ENCODE measurements around the gene NTM.

The NTM gene

GRCh38 chr11:131572423-131572822 lies 202.0 kb downstream of the NTM start:
- intact Hi-C loops (cut with micrococcal nuclease): no loop called here
- Mint-ChIP-seq H3K27ac (no peak overlapping the region), H3K9me3 (no peaks in the 10 kb centered on the region), H3K4me1 (ENCODE audit: low read depth) (no peaks in the 10 kb centered on the region), H3K4me3 (no peak overlapping the region), H3K27me3 (peaks cover 3% of the 10 kb centered on the region), H3K36me3 (ENCODE audit: low read depth) (no peaks in the 10 kb centered on the region)

GRCh38 chr11:131579932-131580387 lies 209.5 kb downstream of the NTM start:
- Mint-ChIP-seq H3K4me3 (no peak overlapping the region), H3K36me3 (ENCODE audit: low read depth) (no peaks in the 10 kb centered on the region), H3K9me3 (no peaks in the 10 kb centered on the region), H3K27me3 (peaks cover 5% of the 10 kb centered on the region), H3K4me1 (ENCODE audit: low read depth) (no peaks in the 10 kb centered on the region), H3K27ac (no peak overlapping the region)
- intact Hi-C loops (cut with micrococcal nuclease): no loop called here

- no peaks in the 10 kb centered on the region for H3K36me3 Mint-ChIP-seq (ENCODE audit: low read depth)
- H3K27ac Mint-ChIP-seq: no peak overlapping the region
- peaks cover 5% of the 10 kb centered on the region for H3K27me3 Mint-ChIP-seq
- intact Hi-C loops (cut with micrococcal nuclease): no loop called here
- no peak overlapping the region for H3K4me3 Mint-ChIP-seq
- no peaks in the 10 kb centered on the region for H3K4me1 Mint-ChIP-seq (ENCODE audit: low read depth)
- no peaks in the 10 kb centered on the region for H3K9me3 Mint-ChIP-seq
These were observed 210.1 kb downstream of the NTM start for GRCh38 chr11:131580476-131580875.

- Mint-ChIP-seq H3K4me1 (ENCODE audit: low read depth) (no peaks in the 10 kb centered on the region), H3K27ac (no peak overlapping the region), H3K4me3 (no peak overlapping the region), H3K9me3 (no peaks in the 10 kb centered on the region), H3K36me3 (ENCODE audit: low read depth) (no peaks in the 10 kb centered on the region), H3K27me3 (peaks cover 6% of the 10 kb centered on the region)
- intact Hi-C loops (cut with micrococcal nuclease): no loop called here
These were observed 210.6 kb downstream of the NTM start for GRCh38 chr11:131581046-131581445.

- H3K9me3 Mint-ChIP-seq: no peaks in the 10 kb centered on the region
- H3K4me1 Mint-ChIP-seq (ENCODE audit: low read depth): no peaks in the 10 kb centered on the region
- peaks cover 3% of the 10 kb centered on the region for H3K27me3 Mint-ChIP-seq
- no peak overlapping the region for H3K4me3 Mint-ChIP-seq
- H3K36me3 Mint-ChIP-seq (ENCODE audit: low read depth): no peaks in the 10 kb centered on the region
- intact Hi-C loops (cut with micrococcal nuclease): no loop called here
- no peak overlapping the region for H3K27ac Mint-ChIP-seq
These were observed 211.7 kb downstream of the NTM start for GRCh38 chr11:131582021-131582525.

GRCh38 chr11:131583421-131583820 lies 213.0 kb downstream of the NTM start:
- Mint-ChIP-seq H3K27ac (no peak overlapping the region), H3K36me3 (ENCODE audit: low read depth) (no peaks in the 10 kb centered on the region), H3K4me1 (ENCODE audit: low read depth) (no peaks in the 10 kb centered on the region), H3K9me3 (no peaks in the 10 kb centered on the region), H3K4me3 (no peak overlapping the region), H3K27me3 (peaks cover 3% of the 10 kb centered on the region)
- intact Hi-C loops (cut with micrococcal nuclease): no loop called here

- H3K27ac Mint-ChIP-seq: no peak overlapping the region
- H3K27me3 Mint-ChIP-seq: peaks cover 3% of the 10 kb centered on the region
- no peaks in the 10 kb centered on the region for H3K9me3 Mint-ChIP-seq
- H3K36me3 Mint-ChIP-seq (ENCODE audit: low read depth): no peaks in the 10 kb centered on the region
- intact Hi-C loops (cut with micrococcal nuclease): no loop called here
- no peaks in the 10 kb centered on the region for H3K4me1 Mint-ChIP-seq (ENCODE audit: low read depth)
- no peak overlapping the region for H3K4me3 Mint-ChIP-seq
These were observed 213.5 kb downstream of the NTM start for GRCh38 chr11:131583938-131584337.

- Mint-ChIP-seq H3K4me1 (ENCODE audit: low read depth) (no peaks in the 10 kb centered on the region), H3K4me3 (no peak overlapping the region), H3K27me3 (peaks cover 1% of the 10 kb centered on the region), H3K9me3 (no peaks in the 10 kb centered on the region), H3K27ac (no peak overlapping the region), H3K36me3 (ENCODE audit: low read depth) (no peaks in the 10 kb centered on the region)
- intact Hi-C loops (cut with micrococcal nuclease): no loop called here
These were observed 214.6 kb downstream of the NTM start for GRCh38 chr11:131584785-131585592.

- H3K36me3 Mint-ChIP-seq (ENCODE audit: low read depth): no peaks in the 10 kb centered on the region
- H3K27ac Mint-ChIP-seq: no peak overlapping the region
- H3K27me3 Mint-ChIP-seq: peaks cover 1% of the 10 kb centered on the region
These were observed 217.6 kb downstream of the NTM start for GRCh38 chr11:131588057-131588456.

GRCh38 chr11:131591051-131591461 lies 220.6 kb downstream of the NTM start:
- no peaks in the 10 kb centered on the region for H3K9me3 Mint-ChIP-seq
- H3K4me1 Mint-ChIP-seq (ENCODE audit: low read depth): no peaks in the 10 kb centered on the region
- H3K27ac Mint-ChIP-seq: no peak overlapping the region
- H3K27me3 Mint-ChIP-seq: peaks cover 1% of the 10 kb centered on the region
- H3K36me3 Mint-ChIP-seq (ENCODE audit: low read depth): no peaks in the 10 kb centered on the region
- intact Hi-C loops (cut with micrococcal nuclease): no loop called here
- no peak overlapping the region for H3K4me3 Mint-ChIP-seq

More at GRCh38 chr11:131588057-131588456, 217.6 kb downstream of the NTM start:
- H3K4me1 Mint-ChIP-seq (ENCODE audit: low read depth): no peaks in the 10 kb centered on the region
- intact Hi-C loops (cut with micrococcal nuclease): no loop called here
- no peak overlapping the region for H3K4me3 Mint-ChIP-seq
- H3K9me3 Mint-ChIP-seq: no peaks in the 10 kb centered on the region

- Mint-ChIP-seq H3K27ac (no peak overlapping the region), H3K4me3 (no peak overlapping the region)
- intact Hi-C loops (cut with micrococcal nuclease): no loop called here
These were observed 221.7 kb downstream of the NTM start for GRCh38 chr11:131592152-131592551.

GRCh38 chr11:131592734-131593133 lies 222.3 kb downstream of the NTM start:
- Mint-ChIP-seq H3K27me3 (peaks cover 1% of the 10 kb centered on the region), H3K4me1 (ENCODE audit: low read depth) (no peaks in the 10 kb centered on the region)

More at GRCh38 chr11:131592152-131592551, 221.7 kb downstream of the NTM start:
- H3K9me3 Mint-ChIP-seq: no peaks in the 10 kb centered on the region
- H3K4me1 Mint-ChIP-seq (ENCODE audit: low read depth): no peaks in the 10 kb centered on the region
- H3K36me3 Mint-ChIP-seq (ENCODE audit: low read depth): no peaks in the 10 kb centered on the region
- H3K27me3 Mint-ChIP-seq: peaks cover 1% of the 10 kb centered on the region

GRCh38 chr11:131593301-131593700 lies 222.9 kb downstream of the NTM start:
- Mint-ChIP-seq H3K27me3 (peaks cover 1% of the 10 kb centered on the region), H3K9me3 (no peaks in the 10 kb centered on the region), H3K36me3 (ENCODE audit: low read depth) (no peaks in the 10 kb centered on the region), H3K27ac (no peak overlapping the region), H3K4me1 (ENCODE audit: low read depth) (no peaks in the 10 kb centered on the region), H3K4me3 (no peak overlapping the region)
- intact Hi-C loops (cut with micrococcal nuclease): no loop called here

More at GRCh38 chr11:131592734-131593133, 222.3 kb downstream of the NTM start:
- Mint-ChIP-seq H3K27ac (no peak overlapping the region), H3K9me3 (no peaks in the 10 kb centered on the region), H3K36me3 (ENCODE audit: low read depth) (no peaks in the 10 kb centered on the region), H3K4me3 (no peak overlapping the region)
- intact Hi-C loops (cut with micrococcal nuclease): no loop called here

- Mint-ChIP-seq H3K27ac (no peak overlapping the region), H3K27me3 (peaks cover 1% of the 10 kb centered on the region), H3K4me1 (ENCODE audit: low read depth) (no peaks in the 10 kb centered on the region), H3K4me3 (no peak overlapping the region), H3K36me3 (ENCODE audit: low read depth) (no peaks in the 10 kb centered on the region), H3K9me3 (no peaks in the 10 kb centered on the region)
- intact Hi-C loops (cut with micrococcal nuclease): no loop called here
These were observed 225.4 kb downstream of the NTM start for GRCh38 chr11:131595797-131596196.
